MM.1S (cell line): Measurements from ENCODE around the gene PADI3.
A peak's percentile ranks its signal among the peaks of the same experiment; 100 is the strongest.
"Not testable (repeated sequence)": the region's sequence is repeated elsewhere in the genome, so short reads cannot be mapped to it uniquely, and the experiment has no call there.

Source experiments
- DNase-seq: peaks from one replicate; pipeline ENCODE4 v3.0.0-alpha.2; 2015
- H2AFZ ChIP-seq: fragments of 300-600 bp; sonication (generic); 2 replicates; pipeline ENCODE4 v1.6.0; 2016; ENCODE audit warnings: antibody characterized with exemption, low read length
- H3F3A ChIP-seq: fragments of 300-600 bp; sonication (generic); 2 replicates; pipeline ENCODE4 v1.6.1; 2016; ENCODE audit warnings: mild to moderate bottlenecking, antibody characterized with exemption, low read length, moderate library complexity, mixed read lengths; ENCODE audit not compliant: insufficient read depth
- H3K27ac ChIP-seq: fragments of 300-600 bp; sonication (generic); 2 replicates; pipeline ENCODE4 v1.5.1; 2016; ENCODE audit warnings: mild to moderate bottlenecking, low read length
- H3K27me3 ChIP-seq: fragments of 300-600 bp; sonication (generic); replicated peaks from 2 replicates; pipeline ENCODE4 v1.6.0; 2016; ENCODE audit warnings: low read length; ENCODE audit not compliant: insufficient read depth
- H3K36me3 ChIP-seq: fragments of 300-600 bp; sonication (generic); replicated peaks from 2 replicates; pipeline ENCODE4 v1.6.1; 2016; ENCODE audit warnings: mild to moderate bottlenecking, low read length, mixed read lengths; ENCODE audit not compliant: insufficient read depth
- H3K4me1 ChIP-seq: fragments of 300-600 bp; sonication (generic); 2 replicates; pipeline ENCODE4 v1.6.1; 2016; ENCODE audit warnings: low read length, mixed read lengths
- H3K4me2 ChIP-seq: fragments of 300-600 bp; sonication (generic); 2 replicates; pipeline ENCODE4 v1.6.0; 2016; ENCODE audit warnings: low read depth, low read length
- H3K4me3 ChIP-seq: fragments of 300-600 bp; sonication (generic); 2 replicates; pipeline ENCODE4 v1.5.1; 2016; ENCODE audit warnings: low read length, mixed read lengths
- H3K79me2 ChIP-seq: fragments of 300-600 bp; sonication (generic); 2 replicates; pipeline ENCODE4 v1.6.1; 2016; ENCODE audit warnings: mixed run types, low read length, mixed read lengths
- H3K9ac ChIP-seq: fragments of 300-600 bp; sonication (generic); 2 replicates; pipeline ENCODE4 v1.6.1; 2016; ENCODE audit warnings: low read length, mixed read lengths
- H3K9me2 ChIP-seq: fragments of 300-600 bp; sonication (generic); replicated peaks from 2 replicates; pipeline ENCODE4 v1.6.1; 2016; ENCODE audit warnings: mild to moderate bottlenecking, low read length, mixed read lengths; ENCODE audit not compliant: insufficient read depth
- H3K9me3 ChIP-seq: fragments of 300-600 bp; sonication (generic); replicated peaks from 2 replicates; pipeline ENCODE4 v1.6.1; 2016; ENCODE audit warnings: mild to moderate bottlenecking, low read length, mixed read lengths; ENCODE audit not compliant: insufficient read depth
- H4K20me1 ChIP-seq: fragments of 300-600 bp; sonication (generic); 2 replicates; pipeline ENCODE4 v1.6.1; 2016; ENCODE audit warnings: mild to moderate bottlenecking, low read length, moderate library complexity, mixed read lengths; ENCODE audit not compliant: insufficient read depth
- EZH2 ChIP-seq: fragments of 300-600 bp; sonication (generic); optimal IDR thresholded peaks from 2 replicates; pipeline ENCODE3; 2017; ENCODE audit warnings: low read depth, mild to moderate bottlenecking, antibody characterized with exemption, low read length, mixed read lengths
- EZH2phosphoT487 ChIP-seq: fragments of 300-600 bp; sonication (generic); IDR thresholded peaks from 2 replicates; pipeline ENCODE4 v1.6.1; 2018; ENCODE audit warnings: antibody characterized with exemption, low read length
- TF ChIP-seq, protein P1 (sequence below): fragments of 300-600 bp; sonication (generic); IDR thresholded peaks from 2 replicates; pipeline ENCODE4 v1.5.1; 2016; ENCODE audit warnings: antibody characterized with exemption, low read length, mixed read lengths

Gene PADI3

DNA sequence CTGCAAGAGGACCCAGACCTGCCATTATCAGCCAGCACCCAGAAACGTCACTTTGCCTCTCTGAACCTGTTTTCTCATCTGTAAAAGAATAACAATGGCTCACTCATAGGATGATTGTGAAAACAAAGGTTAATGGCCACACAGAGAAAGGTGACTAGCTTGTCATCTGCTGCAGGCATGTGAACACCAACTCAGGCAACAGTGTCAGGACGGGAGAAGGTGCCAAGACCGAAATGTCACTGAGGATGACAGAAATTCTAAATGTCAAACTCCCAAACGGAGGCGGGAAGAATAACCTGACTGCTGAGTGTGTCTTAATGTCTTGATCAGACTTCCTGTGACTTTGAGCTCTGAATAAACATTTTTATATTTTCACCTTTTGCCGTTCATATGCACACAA, 69.4 kb downstream of the PADI3 start:
- Histone ChIP-seq H3F3A (no peaks in the 10 kb centered on the region), H3K27ac (no peak overlapping the region), H3K79me2 (no peaks in the 10 kb centered on the region), H2AFZ (no peak overlapping the region), H3K4me3 (no peak overlapping the region), H3K9me2 (no peaks in the 10 kb centered on the region), H3K9ac (no peak overlapping the region), H3K36me3 (no peaks in the 10 kb centered on the region), H3K9me3 (no peaks in the 10 kb centered on the region), H3K4me2 (no peak overlapping the region), H3K27me3 (peaks cover 90% of the 10 kb centered on the region), H4K20me1 (no peaks in the 10 kb centered on the region), H3K4me1 (no peaks in the 10 kb centered on the region)
- DNase-seq: no peak
- no peak for TF ChIP-seq EZH2phosphoT487
- TF ChIP-seq, protein P1, sequence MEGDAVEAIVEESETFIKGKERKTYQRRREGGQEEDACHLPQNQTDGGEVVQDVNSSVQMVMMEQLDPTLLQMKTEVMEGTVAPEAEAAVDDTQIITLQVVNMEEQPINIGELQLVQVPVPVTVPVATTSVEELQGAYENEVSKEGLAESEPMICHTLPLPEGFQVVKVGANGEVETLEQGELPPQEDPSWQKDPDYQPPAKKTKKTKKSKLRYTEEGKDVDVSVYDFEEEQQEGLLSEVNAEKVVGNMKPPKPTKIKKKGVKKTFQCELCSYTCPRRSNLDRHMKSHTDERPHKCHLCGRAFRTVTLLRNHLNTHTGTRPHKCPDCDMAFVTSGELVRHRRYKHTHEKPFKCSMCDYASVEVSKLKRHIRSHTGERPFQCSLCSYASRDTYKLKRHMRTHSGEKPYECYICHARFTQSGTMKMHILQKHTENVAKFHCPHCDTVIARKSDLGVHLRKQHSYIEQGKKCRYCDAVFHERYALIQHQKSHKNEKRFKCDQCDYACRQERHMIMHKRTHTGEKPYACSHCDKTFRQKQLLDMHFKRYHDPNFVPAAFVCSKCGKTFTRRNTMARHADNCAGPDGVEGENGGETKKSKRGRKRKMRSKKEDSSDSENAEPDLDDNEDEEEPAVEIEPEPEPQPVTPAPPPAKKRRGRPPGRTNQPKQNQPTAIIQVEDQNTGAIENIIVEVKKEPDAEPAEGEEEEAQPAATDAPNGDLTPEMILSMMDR: no peak
- TF ChIP-seq EZH2: no peak

DNA sequence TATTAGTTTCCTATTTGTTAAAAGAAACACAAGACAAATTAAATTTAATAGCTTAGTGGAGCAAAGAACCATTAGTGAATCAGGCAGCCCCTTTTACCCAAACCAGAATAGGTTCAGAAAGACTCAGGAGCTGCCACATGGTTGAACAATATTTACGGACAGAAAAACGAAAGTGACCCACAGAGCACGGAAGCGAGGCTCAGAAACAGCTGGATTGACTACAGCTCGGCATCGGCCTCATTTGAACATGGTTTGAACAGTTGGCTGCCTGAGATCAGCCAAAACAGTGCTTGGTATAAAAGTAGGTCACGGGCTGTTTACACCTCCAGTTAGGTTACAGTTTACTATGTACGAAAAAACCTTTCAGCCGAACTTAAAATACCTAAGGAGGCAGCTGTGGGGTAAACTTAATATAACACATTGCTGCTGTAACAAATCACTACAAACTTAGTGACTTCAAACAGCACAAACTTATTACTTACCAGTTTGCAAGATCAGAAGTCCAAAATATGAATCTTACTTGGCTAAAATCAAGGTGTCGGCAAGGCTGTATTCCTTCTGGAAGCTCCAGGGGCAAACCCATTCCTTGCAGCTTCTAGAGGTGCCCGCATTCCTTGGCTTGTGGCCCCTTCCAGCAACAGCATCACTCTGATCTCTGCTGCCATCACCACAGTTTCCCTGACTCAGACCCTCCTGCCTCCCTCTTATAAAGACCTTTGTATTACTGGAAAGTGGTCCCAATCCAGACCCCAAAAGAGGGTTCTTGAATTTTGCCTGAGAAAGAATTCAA, 70.9 kb downstream of the PADI3 start:
- Histone ChIP-seq H3K27me3 (peaks cover 91% of the 10 kb centered on the region), H3K9me2 (no peaks in the 10 kb centered on the region), H3K4me3 (peak overlapping the region; percentile 40), H3K4me2 (peak overlapping the region; percentile 66), H3K36me3 (no peaks in the 10 kb centered on the region), H2AFZ (no peak overlapping the region), H4K20me1 (no peaks in the 10 kb centered on the region), H3K4me1 (no peaks in the 10 kb centered on the region), H3K9me3 (no peaks in the 10 kb centered on the region), H3K27ac (no peak overlapping the region), H3K9ac (no peak overlapping the region), H3F3A (no peaks in the 10 kb centered on the region), H3K79me2 (no peaks in the 10 kb centered on the region)
- no peak for TF ChIP-seq EZH2
- TF ChIP-seq, protein P1: no peak
- TF ChIP-seq EZH2phosphoT487: no peak
- DNase-seq: peak; percentile 47

DNA sequence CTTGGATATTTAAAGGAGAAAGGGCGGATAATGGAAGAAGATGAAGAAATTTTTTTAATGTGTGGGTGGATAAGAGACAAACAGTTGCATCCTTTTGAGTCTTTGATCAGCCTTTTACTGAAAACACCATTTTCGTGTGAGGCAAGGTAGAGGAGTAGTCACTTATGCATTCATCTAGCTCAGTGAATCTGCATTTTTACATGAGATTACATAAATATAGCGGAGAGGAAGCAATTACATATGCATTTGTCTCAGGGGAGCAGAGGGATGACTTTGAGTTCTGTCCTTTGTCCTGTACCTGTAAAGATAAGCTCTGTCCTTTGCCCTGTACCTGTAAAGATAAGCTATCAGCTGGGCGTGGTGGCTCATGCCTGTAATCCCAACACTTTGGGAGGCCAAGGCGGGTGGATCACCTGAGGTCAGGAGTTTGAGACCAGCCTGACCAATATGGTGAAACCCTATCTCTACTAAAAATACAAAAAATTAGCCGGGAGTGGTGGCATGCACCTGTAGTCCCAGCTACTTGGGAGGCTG, 73.0 kb downstream of the PADI3 start:
- H3K27ac ChIP-seq, H3K9ac ChIP-seq, H3K9me2 ChIP-seq, H3K4me2 ChIP-seq, H4K20me1 ChIP-seq, DNase-seq, H3F3A ChIP-seq, H3K4me3 ChIP-seq, H3K79me2 ChIP-seq, H3K4me1 ChIP-seq, H2AFZ ChIP-seq, H3K36me3 ChIP-seq, H3K9me3 ChIP-seq: not testable (repeated sequence)
- peaks cover 94% of the 10 kb centered on the region for H3K27me3 ChIP-seq

DNA sequence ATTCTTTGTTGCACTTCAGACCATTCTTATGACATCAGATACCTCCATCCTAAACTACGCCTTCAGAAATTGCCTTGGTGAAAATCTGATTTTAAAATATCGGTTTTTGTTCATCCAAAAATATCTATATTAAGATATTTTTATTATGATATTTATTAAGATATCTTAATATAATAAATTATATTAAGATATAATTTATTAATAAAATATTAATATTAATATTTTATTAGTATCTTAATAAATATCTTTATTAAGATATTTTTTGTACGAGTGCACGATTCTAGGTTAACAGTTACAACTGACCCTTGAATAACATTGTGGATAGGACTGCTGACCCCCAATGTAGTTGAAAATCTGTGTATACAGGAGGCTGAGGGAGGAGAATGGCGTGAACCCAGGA, 80.0 kb downstream of the PADI3 start:
- Histone ChIP-seq H3K4me1 (no peaks in the 10 kb centered on the region), H3K36me3 (no peaks in the 10 kb centered on the region), H3K4me3 (no peak overlapping the region), H3K9me3 (no peaks in the 10 kb centered on the region), H3K79me2 (no peaks in the 10 kb centered on the region), H3K9ac (no peak overlapping the region), H4K20me1 (no peaks in the 10 kb centered on the region), H3K27ac (no peak overlapping the region), H2AFZ (no peak overlapping the region), H3K9me2 (no peaks in the 10 kb centered on the region), H3K4me2 (no peak overlapping the region), H3K27me3 (peaks cover 88% of the 10 kb centered on the region), H3F3A (no peaks in the 10 kb centered on the region)
- no peak for DNase-seq
- TF ChIP-seq, protein P1: no peak
- TF ChIP-seq EZH2phosphoT487 (no peak), EZH2 (no peak)
